Measurements from ENCODE around the gene RHEX.

- TF ChIP-seq, protein P1, sequence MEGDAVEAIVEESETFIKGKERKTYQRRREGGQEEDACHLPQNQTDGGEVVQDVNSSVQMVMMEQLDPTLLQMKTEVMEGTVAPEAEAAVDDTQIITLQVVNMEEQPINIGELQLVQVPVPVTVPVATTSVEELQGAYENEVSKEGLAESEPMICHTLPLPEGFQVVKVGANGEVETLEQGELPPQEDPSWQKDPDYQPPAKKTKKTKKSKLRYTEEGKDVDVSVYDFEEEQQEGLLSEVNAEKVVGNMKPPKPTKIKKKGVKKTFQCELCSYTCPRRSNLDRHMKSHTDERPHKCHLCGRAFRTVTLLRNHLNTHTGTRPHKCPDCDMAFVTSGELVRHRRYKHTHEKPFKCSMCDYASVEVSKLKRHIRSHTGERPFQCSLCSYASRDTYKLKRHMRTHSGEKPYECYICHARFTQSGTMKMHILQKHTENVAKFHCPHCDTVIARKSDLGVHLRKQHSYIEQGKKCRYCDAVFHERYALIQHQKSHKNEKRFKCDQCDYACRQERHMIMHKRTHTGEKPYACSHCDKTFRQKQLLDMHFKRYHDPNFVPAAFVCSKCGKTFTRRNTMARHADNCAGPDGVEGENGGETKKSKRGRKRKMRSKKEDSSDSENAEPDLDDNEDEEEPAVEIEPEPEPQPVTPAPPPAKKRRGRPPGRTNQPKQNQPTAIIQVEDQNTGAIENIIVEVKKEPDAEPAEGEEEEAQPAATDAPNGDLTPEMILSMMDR (IDR thresholded peaks at IDR 0.05), result no peak
- no peak for TF ChIP-seq POLR2A (IDR thresholded peaks at IDR 0.05)
Measured at GRCh38 chr1:206021008-206021625, 31.9 kb upstream of the RHEX start.
